ENCODE results near the gene E2F8. TPM values are rescaled to one million over a fixed set of nuclear protein-coding genes. Genes with fewer than 3 reads are reported as not detected.

The E2F8 gene
- total and polyA plus RNA-seq, 9 of the 15 experiments (the other 6 are each of a cell fraction or from before 2014, with no cell fraction given) = 6.9 to 23.6 (median 12.1) TPM

GRCh38 chr11:19218786-19219460 is 21.8 kb downstream of the E2F8 start (continued):
- TF ChIP-seq RREB1 (CRISPR knock-in tag; IDR thresholded peaks at IDR 0.05) = no peak
- TF ChIP-seq NBN (IDR thresholded peaks at IDR 0.05; ENCODE audit: low read depth) = no peak
- peak; percentile 18; the same call in 1 of the 2 replicates for TF ChIP-seq CREM (IDR thresholded peaks at IDR 0.05; ENCODE audit: low read depth)
- TF ChIP-seq ZNF583 (CRISPR knock-in tag; IDR thresholded peaks at IDR 0.05) = no peak
- no peak for TF ChIP-seq LARP7 (IDR thresholded peaks at IDR 0.05)
- TF ChIP-seq MED1 (CRISPR knock-in tag; IDR thresholded peaks at IDR 0.05; ENCODE audit: borderline replicate concordance) = no peak
- TF ChIP-seq, protein P1, sequence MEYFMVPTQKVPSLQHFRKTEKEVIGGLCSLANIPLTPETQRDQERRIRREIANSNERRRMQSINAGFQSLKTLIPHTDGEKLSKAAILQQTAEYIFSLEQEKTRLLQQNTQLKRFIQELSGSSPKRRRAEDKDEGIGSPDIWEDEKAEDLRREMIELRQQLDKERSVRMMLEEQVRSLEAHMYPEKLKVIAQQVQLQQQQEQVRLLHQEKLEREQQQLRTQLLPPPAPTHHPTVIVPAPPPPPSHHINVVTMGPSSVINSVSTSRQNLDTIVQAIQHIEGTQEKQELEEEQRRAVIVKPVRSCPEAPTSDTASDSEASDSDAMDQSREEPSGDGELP (CRISPR knock-in tag; IDR thresholded peaks at IDR 0.05; ENCODE audit: borderline replicate concordance) = peak; percentile 48; the same call in 1 of the 2 replicates
- no peak for TF ChIP-seq SIRT6 (IDR thresholded peaks at IDR 0.05; ENCODE audit: low read depth, low read length)
- TF ChIP-seq SRSF7 (optimal IDR thresholded peaks at IDR 0.05; ENCODE audit: low read depth, low read length) = no peak
- no peak for TF ChIP-seq RBM15 (IDR thresholded peaks at IDR 0.05; ENCODE audit: insufficient read depth, low read length)
- no peak for TF ChIP-seq ZBTB12 (CRISPR knock-in tag; IDR thresholded peaks at IDR 0.05)
- TF ChIP-seq ZNF347 (CRISPR knock-in tag; IDR thresholded peaks at IDR 0.05; ENCODE audit: low read depth) = no peak
- TF ChIP-seq, protein P2, sequence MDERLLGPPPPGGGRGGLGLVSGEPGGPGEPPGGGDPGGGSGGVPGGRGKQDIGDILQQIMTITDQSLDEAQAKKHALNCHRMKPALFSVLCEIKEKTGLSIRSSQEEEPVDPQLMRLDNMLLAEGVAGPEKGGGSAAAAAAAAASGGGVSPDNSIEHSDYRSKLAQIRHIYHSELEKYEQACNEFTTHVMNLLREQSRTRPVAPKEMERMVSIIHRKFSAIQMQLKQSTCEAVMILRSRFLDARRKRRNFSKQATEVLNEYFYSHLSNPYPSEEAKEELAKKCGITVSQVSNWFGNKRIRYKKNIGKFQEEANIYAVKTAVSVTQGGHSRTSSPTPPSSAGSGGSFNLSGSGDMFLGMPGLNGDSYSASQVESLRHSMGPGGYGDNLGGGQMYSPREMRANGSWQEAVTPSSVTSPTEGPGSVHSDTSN (CRISPR knock-in tag; IDR thresholded peaks at IDR 0.05; ENCODE audit: low read depth) = no peak
- TF ChIP-seq, protein P2 (tag; conservative IDR thresholded peaks at IDR 0.05; ENCODE audit: low read depth) = 0 out of 2 replicates have a peak, but pooled peaks have one; percentile 9
- no peak for TF ChIP-seq SMAD3 (CRISPR knock-in tag; conservative IDR thresholded peaks at IDR 0.05)
- no peak for TF ChIP-seq STAG1 (CRISPR knock-in tag; IDR thresholded peaks at IDR 0.05; ENCODE audit: borderline replicate concordance)
- no peak for TF ChIP-seq ZNF717 (CRISPR knock-in tag; IDR thresholded peaks at IDR 0.05)

Measured in K562 (cell line).